Stimulated activated naive CD8-positive, alpha-beta T cell treated with anti-CD3 and anti-CD28 coated beads, Interleukin-15, amount 100 ng/mL, for 72 hours (primary cell): ENCODE measurements around the gene PKD2.

Experiments
- ATAC-seq: fragments of 150-1000 bp; cut with Tn5 transposase; 2 replicates; pipeline ENCODE4 v1.10.0; 2021; ENCODE audit warnings: mild to moderate bottlenecking, moderate library complexity
- DNase-seq, 2 donors: peaks; one replicate each; pipeline ENCODE4 v3.0.0; 2021 to 2022
- H3K27ac Mint-ChIP-seq, 2 donors: one replicate each; pipeline ENCODE4 v1.8.0; 2022; ENCODE audit warnings: mild to moderate bottlenecking in 2 of 2, mixed read lengths in 2 of 2, moderate library complexity in 2 of 2
- H3K27me3 Mint-ChIP-seq: one replicate; pipeline ENCODE4 v1.8.0; 2022; ENCODE audit warnings: mixed read lengths
- H3K4me1 Mint-ChIP-seq: one replicate; pipeline ENCODE4 v1.8.0; 2022; ENCODE audit warnings: mild to moderate bottlenecking, mixed read lengths
- H3K4me3 Mint-ChIP-seq, 2 donors: one replicate each; pipeline ENCODE4 v1.8.0; 2022; ENCODE audit warnings: mild to moderate bottlenecking in 2 of 2, mixed read lengths in 2 of 2, moderate library complexity in 1 of 2
- H3K9me3 Mint-ChIP-seq, 2 donors: one replicate each; pipeline ENCODE4 v1.8.0; 2022; ENCODE audit warnings: mixed read lengths in 2 of 2

The PKD2 gene

GRCh38 chr4:88029556-88029955 lies 22.1 kb downstream of the PKD2 start:
- no peak for DNase-seq
- H3K27ac Mint-ChIP-seq: peak overlapping the region in 1 of 2 donors; percentile 11
- H3K27me3 Mint-ChIP-seq: no peaks in the 10 kb centered on the region
- H3K4me1 Mint-ChIP-seq: peaks cover 14% of the 10 kb centered on the region
- no peak overlapping the region for H3K4me3 Mint-ChIP-seq
- peaks cover 20 to 23% of the 10 kb centered on the region in 2 donors for H3K9me3 Mint-ChIP-seq
- ATAC-seq: no peak

GRCh38 chr4:88030565-88031310 lies 23.3 kb downstream of the PKD2 start:
- H3K27ac Mint-ChIP-seq: no peak overlapping the region
- DNase-seq (no peak), ATAC-seq (no peak)
- H3K4me3 Mint-ChIP-seq: no peak overlapping the region
- H3K9me3 Mint-ChIP-seq: peaks cover 18 to 19% of the 10 kb centered on the region in 2 donors
- no peaks in the 10 kb centered on the region for H3K27me3 Mint-ChIP-seq
- H3K4me1 Mint-ChIP-seq: peaks cover 14% of the 10 kb centered on the region

GRCh38 chr4:88033309-88033708 lies 25.9 kb downstream of the PKD2 start:
- no peak overlapping the region for H3K27ac Mint-ChIP-seq
- no peak overlapping the region for H3K4me3 Mint-ChIP-seq
- H3K27me3 Mint-ChIP-seq: no peaks in the 10 kb centered on the region
- peaks cover 4% of the 10 kb centered on the region for H3K4me1 Mint-ChIP-seq
- no peaks in the 10 kb centered on the region for H3K9me3 Mint-ChIP-seq
- DNase-seq: peak; percentile 12 to 21
- ATAC-seq: peak; percentile 46

GRCh38 chr4:88035292-88035691 lies 27.9 kb downstream of the PKD2 start:
- no peaks in the 10 kb centered on the region for H3K9me3 Mint-ChIP-seq
- H3K27me3 Mint-ChIP-seq: no peaks in the 10 kb centered on the region
- no peak overlapping the region for H3K4me3 Mint-ChIP-seq
- no peak for DNase-seq
- ATAC-seq: no peak
- H3K4me1 Mint-ChIP-seq: peaks cover 4% of the 10 kb centered on the region
- H3K27ac Mint-ChIP-seq: no peak overlapping the region

GRCh38 chr4:88037447-88037846 lies 30.0 kb downstream of the PKD2 start:
- no peaks in the 10 kb centered on the region for H3K4me1 Mint-ChIP-seq
- H3K9me3 Mint-ChIP-seq: no peaks in the 10 kb centered on the region
- no peak overlapping the region for H3K4me3 Mint-ChIP-seq
- no peak overlapping the region for H3K27ac Mint-ChIP-seq
- DNase-seq: no peak
- ATAC-seq: no peak
- no peaks in the 10 kb centered on the region for H3K27me3 Mint-ChIP-seq

- H3K9me3 Mint-ChIP-seq: no peaks in the 10 kb centered on the region
- H3K27ac Mint-ChIP-seq: no peak overlapping the region
- no peaks in the 10 kb centered on the region for H3K4me1 Mint-ChIP-seq
- no peak overlapping the region for H3K4me3 Mint-ChIP-seq
- ATAC-seq (no peak), DNase-seq (no peak)
- H3K27me3 Mint-ChIP-seq: no peaks in the 10 kb centered on the region
These were observed 30.5 kb downstream of the PKD2 start for GRCh38 chr4:88037936-88038335.

- ATAC-seq: no peak
- Mint-ChIP-seq H3K4me1 (no peaks in the 10 kb centered on the region), H3K4me3 (no peak overlapping the region), H3K27ac (no peak overlapping the region), H3K9me3 (no peaks in the 10 kb centered on the region), H3K27me3 (no peaks in the 10 kb centered on the region)
- no peak for DNase-seq
These were observed 33.3 kb downstream of the PKD2 start for GRCh38 chr4:88040707-88041106.

- Mint-ChIP-seq H3K4me1 (no peaks in the 10 kb centered on the region), H3K27me3 (no peaks in the 10 kb centered on the region), H3K9me3 (no peaks in the 10 kb centered on the region), H3K27ac (no peak overlapping the region), H3K4me3 (no peak overlapping the region)
- ATAC-seq (no peak), DNase-seq (no peak)
These were observed 34.2 kb downstream of the PKD2 start for GRCh38 chr4:88041626-88042025.

GRCh38 chr4:88043001-88043400 lies 35.6 kb downstream of the PKD2 start:
- H3K27me3 Mint-ChIP-seq: no peaks in the 10 kb centered on the region
- H3K4me3 Mint-ChIP-seq: no peak overlapping the region
- no peaks in the 10 kb centered on the region for H3K9me3 Mint-ChIP-seq
- no peaks in the 10 kb centered on the region for H3K4me1 Mint-ChIP-seq
- no peak overlapping the region for H3K27ac Mint-ChIP-seq
- no peak for DNase-seq
- no peak for ATAC-seq

GRCh38 chr4:88043586-88044340 lies 36.3 kb downstream of the PKD2 start:
- ATAC-seq: no peak
- no peaks in the 10 kb centered on the region for H3K4me1 Mint-ChIP-seq
- no peaks in the 10 kb centered on the region for H3K9me3 Mint-ChIP-seq

GRCh38 chr4:88045021-88045420 lies 37.6 kb downstream of the PKD2 start:
- Mint-ChIP-seq H3K27me3 (no peaks in the 10 kb centered on the region), H3K9me3 (no peaks in the 10 kb centered on the region), H3K27ac (no peak overlapping the region), H3K4me3 (no peak overlapping the region), H3K4me1 (no peaks in the 10 kb centered on the region)
- no peak for DNase-seq
- no peak for ATAC-seq

More at GRCh38 chr4:88043586-88044340, 36.3 kb downstream of the PKD2 start:
- Mint-ChIP-seq H3K27ac (no peak overlapping the region), H3K4me3 (no peak overlapping the region), H3K27me3 (no peaks in the 10 kb centered on the region)
- DNase-seq: no peak

GRCh38 chr4:88054229-88054628 lies 46.8 kb downstream of the PKD2 start:
- no peaks in the 10 kb centered on the region for H3K4me1 Mint-ChIP-seq
- no peak overlapping the region for H3K27ac Mint-ChIP-seq
- no peak for DNase-seq
- H3K9me3 Mint-ChIP-seq: no peaks in the 10 kb centered on the region
- H3K27me3 Mint-ChIP-seq: no peaks in the 10 kb centered on the region
- H3K4me3 Mint-ChIP-seq: no peak overlapping the region
- ATAC-seq: no peak

- no peaks in the 10 kb centered on the region for H3K9me3 Mint-ChIP-seq
- no peak for ATAC-seq
- no peak for DNase-seq
- peak overlapping the region in 1 of 2 donors; percentile 35 for H3K27ac Mint-ChIP-seq
- H3K4me3 Mint-ChIP-seq: no peak overlapping the region
- no peaks in the 10 kb centered on the region for H3K27me3 Mint-ChIP-seq
- H3K4me1 Mint-ChIP-seq: no peaks in the 10 kb centered on the region
These were observed 47.5 kb downstream of the PKD2 start for GRCh38 chr4:88054901-88055300.

- H3K9me3 Mint-ChIP-seq: no peaks in the 10 kb centered on the region
- H3K4me3 Mint-ChIP-seq: no peak overlapping the region
- DNase-seq (no peak), ATAC-seq (no peak)
- no peaks in the 10 kb centered on the region for H3K4me1 Mint-ChIP-seq
- no peak overlapping the region for H3K27ac Mint-ChIP-seq
- no peaks in the 10 kb centered on the region for H3K27me3 Mint-ChIP-seq
These were observed 50.9 kb downstream of the PKD2 start for GRCh38 chr4:88058295-88058694.

GRCh38 chr4:88059766-88060165 lies 52.3 kb downstream of the PKD2 start:
- ATAC-seq (no peak), DNase-seq (no peak)
- H3K4me1 Mint-ChIP-seq: no peaks in the 10 kb centered on the region
- H3K4me3 Mint-ChIP-seq: no peak overlapping the region
- no peaks in the 10 kb centered on the region for H3K9me3 Mint-ChIP-seq
- H3K27me3 Mint-ChIP-seq: no peaks in the 10 kb centered on the region
- peak overlapping the region in 1 of 2 donors; percentile 52 for H3K27ac Mint-ChIP-seq

- no peaks in the 10 kb centered on the region for H3K27me3 Mint-ChIP-seq
- no peak for DNase-seq
These were observed 53.0 kb downstream of the PKD2 start for GRCh38 chr4:88060431-88060830.

More at GRCh38 chr4:88060431-88060830, 53.0 kb downstream of the PKD2 start:
- Mint-ChIP-seq H3K4me3 (no peak overlapping the region), H3K27ac (no peak overlapping the region), H3K4me1 (no peaks in the 10 kb centered on the region), H3K9me3 (no peaks in the 10 kb centered on the region)
- ATAC-seq: no peak
